Gastroesophageal sphincter (tissue), 3 donors: ENCODE data around the gene DKKL1.

Experiments
- POLR2A ChIP-seq, 2 donors: fragments of 450-650 bp; IDR thresholded peaks; one replicate each; pipeline ENCODE4 v1.6.1; 2017; ENCODE audit warnings: antibody characterized with exemption in 2 of 2, mild to moderate bottlenecking in 2 of 2, moderate library complexity in 1 of 2
- POLR2AphosphoS5 ChIP-seq: sonication (generic); formaldehyde crosslinking; IDR thresholded peaks from one replicate; pipeline ENCODE4 v1.6.1; 2017; ENCODE audit warnings: antibody characterized with exemption
- TF ChIP-seq, protein P1 (sequence below), 4 experiments: fragments of 200-600 bp in 2 of 4; fragments of 450-650 bp in 2 of 4; sonication (generic) in 1 of 4; IDR thresholded peaks; one replicate each; pipeline ENCODE4 v1.5.1; 2017 to 2019; ENCODE audit warnings: antibody characterized with exemption in 4 of 4, mild to moderate bottlenecking in 2 of 4, moderate library complexity in 2 of 4

DNA sequence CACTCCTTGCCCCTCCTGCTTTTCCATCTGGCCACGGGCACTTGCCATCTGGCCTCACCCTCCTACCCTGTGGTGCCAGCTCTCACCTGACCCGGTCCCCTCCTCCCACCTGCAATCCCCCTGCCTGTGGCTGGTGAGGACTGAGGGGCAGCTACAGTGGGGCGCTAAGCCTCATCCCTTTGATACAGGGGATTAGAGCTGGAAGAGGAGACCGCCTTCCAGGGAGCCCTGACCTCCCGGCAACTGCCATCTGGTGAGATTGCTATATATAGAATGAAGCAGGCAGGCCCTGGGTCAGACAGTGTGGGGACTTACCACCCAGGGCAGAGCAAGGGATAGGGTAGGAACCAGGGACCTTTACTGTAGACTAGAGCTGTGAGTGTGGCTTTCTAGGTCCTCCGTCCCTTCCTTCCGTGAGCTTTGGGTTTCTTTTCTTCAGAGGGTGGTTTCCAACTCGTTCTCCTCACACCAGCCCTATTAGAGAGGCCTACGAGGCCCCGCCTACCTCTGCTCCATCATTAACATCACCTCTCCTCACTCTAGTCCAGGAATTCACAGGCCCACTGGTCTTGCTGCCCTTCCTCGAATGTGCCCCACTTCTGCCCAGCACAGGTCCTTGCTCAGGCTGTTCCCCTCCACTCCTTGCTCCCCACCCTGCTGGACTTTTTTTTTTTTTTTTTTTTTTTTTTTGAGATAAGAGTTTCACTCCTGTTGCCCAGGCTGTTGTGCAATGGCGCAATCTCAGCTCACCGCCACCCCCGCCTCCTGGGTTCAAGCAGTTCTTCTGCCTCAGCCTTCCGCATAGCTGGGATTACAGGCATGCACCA is 32.1 kb downstream of the DKKL1 start:
- TF ChIP-seq, protein P1, sequence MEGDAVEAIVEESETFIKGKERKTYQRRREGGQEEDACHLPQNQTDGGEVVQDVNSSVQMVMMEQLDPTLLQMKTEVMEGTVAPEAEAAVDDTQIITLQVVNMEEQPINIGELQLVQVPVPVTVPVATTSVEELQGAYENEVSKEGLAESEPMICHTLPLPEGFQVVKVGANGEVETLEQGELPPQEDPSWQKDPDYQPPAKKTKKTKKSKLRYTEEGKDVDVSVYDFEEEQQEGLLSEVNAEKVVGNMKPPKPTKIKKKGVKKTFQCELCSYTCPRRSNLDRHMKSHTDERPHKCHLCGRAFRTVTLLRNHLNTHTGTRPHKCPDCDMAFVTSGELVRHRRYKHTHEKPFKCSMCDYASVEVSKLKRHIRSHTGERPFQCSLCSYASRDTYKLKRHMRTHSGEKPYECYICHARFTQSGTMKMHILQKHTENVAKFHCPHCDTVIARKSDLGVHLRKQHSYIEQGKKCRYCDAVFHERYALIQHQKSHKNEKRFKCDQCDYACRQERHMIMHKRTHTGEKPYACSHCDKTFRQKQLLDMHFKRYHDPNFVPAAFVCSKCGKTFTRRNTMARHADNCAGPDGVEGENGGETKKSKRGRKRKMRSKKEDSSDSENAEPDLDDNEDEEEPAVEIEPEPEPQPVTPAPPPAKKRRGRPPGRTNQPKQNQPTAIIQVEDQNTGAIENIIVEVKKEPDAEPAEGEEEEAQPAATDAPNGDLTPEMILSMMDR (IDR thresholded peaks at IDR 0.05): no peak
- TF ChIP-seq POLR2AphosphoS5: no peak
- TF ChIP-seq POLR2A (IDR thresholded peaks at IDR 0.05): no peak
